ENCODE measurements around the gene PIK3AP1.

PIK3AP1 gene

DNA sequence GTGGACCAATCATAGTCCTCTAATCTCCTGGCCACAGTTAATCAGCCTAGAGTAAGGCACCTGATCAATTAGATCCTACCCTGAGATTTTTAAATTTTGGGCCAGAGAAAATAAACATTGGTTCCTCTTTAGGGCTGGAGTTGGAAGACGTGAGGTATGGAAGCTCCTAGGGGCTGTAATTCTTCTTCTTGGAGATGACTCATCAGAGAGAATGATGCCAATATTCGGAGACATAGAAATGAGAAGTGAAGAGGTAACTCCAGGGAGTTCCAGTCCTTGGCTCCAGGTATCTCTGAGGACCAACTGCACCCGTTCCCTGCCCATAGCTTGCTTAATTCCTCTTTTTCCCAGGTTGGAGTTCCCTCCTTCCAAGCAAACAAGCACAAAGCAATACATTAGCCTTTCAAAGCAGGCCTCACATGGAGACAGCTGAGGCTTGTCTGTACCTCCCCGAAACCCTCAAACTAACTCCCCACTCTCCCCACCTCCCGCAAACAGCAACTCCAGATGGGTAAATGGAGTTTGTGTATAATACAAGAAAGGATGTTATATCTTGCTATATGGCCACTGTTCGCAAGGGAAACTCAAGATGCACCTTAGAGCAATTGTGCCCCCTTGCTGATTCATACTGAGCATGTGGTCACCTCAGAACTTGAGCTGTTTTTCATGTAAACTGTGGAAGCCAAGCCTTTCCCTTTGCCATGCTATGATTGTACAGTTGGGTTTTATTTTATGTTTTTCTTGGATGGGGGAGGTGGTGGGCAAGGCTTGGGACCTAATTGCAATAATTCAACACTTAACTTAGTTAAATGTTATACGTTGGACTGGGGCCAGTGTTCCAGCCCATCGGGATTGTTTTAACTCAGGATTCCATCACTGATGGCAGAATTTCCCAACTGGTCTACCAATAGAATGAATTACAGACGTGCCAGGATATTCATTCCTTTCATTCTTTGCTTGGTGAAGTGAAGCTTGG is 29.3 kb downstream of the PIK3AP1 start:
- H3K4me3 ChIP-seq (replicated peaks; ENCODE audit: insufficient read depth, low read length): no peak overlapping the region
- TF ChIP-seq SPI1 (IDR thresholded peaks at IDR 0.05; ENCODE audit: borderline replicate concordance, low read depth): no peak
- no peak for TF ChIP-seq REST (IDR thresholded peaks at IDR 0.05; ENCODE audit: insufficient replicate concordance, low read depth)
- no peak for TF ChIP-seq CTCF (IDR thresholded peaks at IDR 0.05; ENCODE audit: insufficient read depth, low read length)
- no peak for TF ChIP-seq GABPA (IDR thresholded peaks at IDR 0.05; ENCODE audit: low read depth)
- no peak for TF ChIP-seq POLR2AphosphoS5 (IDR thresholded peaks at IDR 0.05; ENCODE audit: low read depth)

DNA sequence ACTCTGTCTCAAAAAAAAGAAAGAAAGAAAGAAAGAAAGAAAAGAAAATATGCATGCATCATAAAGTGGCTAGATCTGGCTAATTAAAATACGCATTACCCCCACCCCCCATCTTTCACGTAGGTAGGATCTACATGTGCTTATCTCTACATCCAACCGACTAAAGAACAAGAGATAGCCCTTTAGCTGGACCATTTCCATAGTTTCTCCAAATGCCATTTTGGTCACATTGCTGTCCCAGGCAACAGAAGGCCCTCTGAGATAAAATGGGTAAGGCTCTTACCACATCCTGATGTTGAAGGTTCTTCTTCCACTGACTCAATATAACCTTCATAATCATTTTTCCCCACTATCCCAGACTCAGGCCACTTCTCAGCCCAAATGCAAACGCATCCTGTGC is 31.5 kb downstream of the PIK3AP1 start:
- no peak for DNase-seq (ENCODE audit: low read depth in 1 of 2, low spot score in 1 of 2)
- no peak overlapping the region for H3K27ac ChIP-seq (replicated peaks)

More for the DNA sequence above, 29.3 kb downstream of the PIK3AP1 start:
- DNase-seq (ENCODE audit: low read depth in 1 of 2, low spot score in 1 of 2): no peak
- no peak overlapping the region for H3K27ac ChIP-seq (replicated peaks)
- no peaks in the 10 kb centered on the region for H3K27me3 ChIP-seq (ENCODE audit: insufficient read depth, poor library complexity, severe bottlenecking)

More for the DNA sequence above, 31.5 kb downstream of the PIK3AP1 start:
- no peak overlapping the region for H3K4me3 ChIP-seq (replicated peaks; ENCODE audit: insufficient read depth, low read length)
- no peak for TF ChIP-seq GABPA (IDR thresholded peaks at IDR 0.05; ENCODE audit: low read depth)
- TF ChIP-seq CTCF (IDR thresholded peaks at IDR 0.05; ENCODE audit: insufficient read depth, low read length): no peak
- no peak for TF ChIP-seq SPI1 (IDR thresholded peaks at IDR 0.05; ENCODE audit: borderline replicate concordance, low read depth)
- TF ChIP-seq POLR2AphosphoS5 (IDR thresholded peaks at IDR 0.05; ENCODE audit: low read depth): no peak
- no peak for TF ChIP-seq REST (IDR thresholded peaks at IDR 0.05; ENCODE audit: insufficient replicate concordance, low read depth)
- H3K27me3 ChIP-seq (ENCODE audit: insufficient read depth, poor library complexity, severe bottlenecking): no peaks in the 10 kb centered on the region
